Kidney epithelial cell (primary cell): ENCODE measurements around the gene GREM1. TPM values are rescaled to one million over a fixed set of nuclear protein-coding genes. Genes with fewer than 3 reads are reported as not detected.

Experiments used
- DNase-seq: peaks from one replicate; pipeline ENCODE4 v3.0.0-alpha.2; 2010; ENCODE audit warnings: low read depth
- H3K27me3 ChIP-seq: 2 replicates; pipeline ENCODE4 v1.6.0; 2011; ENCODE audit warnings: low read length; ENCODE audit not compliant: control insufficient read depth, insufficient read depth
- H3K36me3 ChIP-seq: 2 replicates; pipeline ENCODE4 v1.5.1; 2011; ENCODE audit warnings: low read length; ENCODE audit not compliant: control insufficient read depth, insufficient read depth
- H3K4me3 ChIP-seq: 2 replicates; pipeline ENCODE4 v1.5.1; 2011; ENCODE audit warnings: low read depth, mild to moderate bottlenecking, control low read depth, low read length
- total RNA-seq: library from RNA; depleted of rRNA; stranded (reverse); fragments of >200 nt; gene quantifications from 2 replicates; pipeline ENCODE4 v1.2.3, GENCODE V29; 2015
- TF ChIP-seq, protein P1 (sequence below): IDR thresholded peaks from 2 replicates; pipeline ENCODE4 v1.5.1; 2011; ENCODE audit warnings: mild to moderate bottlenecking, moderate library complexity, low read length, control low read depth, inconsistent platforms; ENCODE audit not compliant: insufficient read depth, poor library complexity, severe bottlenecking

Gene GREM1
- total RNA-seq, 1 donor from 2014 or later, result 68.4 TPM

DNA sequence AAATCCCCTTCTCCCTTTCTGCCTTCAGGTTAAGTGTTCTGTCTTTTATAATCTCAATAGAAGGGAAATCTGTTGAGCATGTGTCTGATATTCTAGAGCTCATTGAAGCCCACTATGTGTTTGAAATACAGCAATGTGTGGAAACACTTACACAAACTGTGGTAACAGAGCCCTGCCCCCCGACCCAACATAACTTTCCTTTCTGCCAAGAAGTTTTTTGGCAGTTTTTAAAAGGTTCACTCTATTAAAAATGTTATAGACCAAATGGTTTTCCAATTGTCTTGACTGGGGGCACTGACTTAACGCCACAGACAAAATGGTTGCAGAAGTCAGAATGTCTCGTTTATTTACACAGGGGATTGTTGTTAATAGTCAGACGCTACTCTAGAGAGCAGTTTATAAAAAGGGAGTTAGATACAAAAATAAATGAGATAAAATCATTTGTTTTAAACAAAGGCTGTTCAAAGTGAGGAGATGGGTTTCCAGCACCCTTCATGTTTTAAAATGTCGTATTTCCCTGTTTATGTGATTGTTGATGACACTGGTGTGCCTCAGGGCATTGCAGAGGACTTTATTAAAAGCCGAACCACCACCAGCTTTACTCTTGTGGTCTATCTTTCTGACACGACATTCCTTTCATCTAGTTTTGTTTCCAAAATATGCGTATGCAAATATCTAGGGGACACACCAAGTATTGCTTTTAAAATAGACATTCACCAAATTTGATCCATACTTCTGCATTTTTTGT is 26.7 kb upstream of the GREM1 start:
- Histone ChIP-seq H3K4me3 (no peak overlapping the region), H3K36me3 (no peaks in the 10 kb centered on the region), H3K27me3 (no peaks in the 10 kb centered on the region)
- TF ChIP-seq, protein P1, sequence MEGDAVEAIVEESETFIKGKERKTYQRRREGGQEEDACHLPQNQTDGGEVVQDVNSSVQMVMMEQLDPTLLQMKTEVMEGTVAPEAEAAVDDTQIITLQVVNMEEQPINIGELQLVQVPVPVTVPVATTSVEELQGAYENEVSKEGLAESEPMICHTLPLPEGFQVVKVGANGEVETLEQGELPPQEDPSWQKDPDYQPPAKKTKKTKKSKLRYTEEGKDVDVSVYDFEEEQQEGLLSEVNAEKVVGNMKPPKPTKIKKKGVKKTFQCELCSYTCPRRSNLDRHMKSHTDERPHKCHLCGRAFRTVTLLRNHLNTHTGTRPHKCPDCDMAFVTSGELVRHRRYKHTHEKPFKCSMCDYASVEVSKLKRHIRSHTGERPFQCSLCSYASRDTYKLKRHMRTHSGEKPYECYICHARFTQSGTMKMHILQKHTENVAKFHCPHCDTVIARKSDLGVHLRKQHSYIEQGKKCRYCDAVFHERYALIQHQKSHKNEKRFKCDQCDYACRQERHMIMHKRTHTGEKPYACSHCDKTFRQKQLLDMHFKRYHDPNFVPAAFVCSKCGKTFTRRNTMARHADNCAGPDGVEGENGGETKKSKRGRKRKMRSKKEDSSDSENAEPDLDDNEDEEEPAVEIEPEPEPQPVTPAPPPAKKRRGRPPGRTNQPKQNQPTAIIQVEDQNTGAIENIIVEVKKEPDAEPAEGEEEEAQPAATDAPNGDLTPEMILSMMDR, result no peak
- no peak for DNase-seq

DNA sequence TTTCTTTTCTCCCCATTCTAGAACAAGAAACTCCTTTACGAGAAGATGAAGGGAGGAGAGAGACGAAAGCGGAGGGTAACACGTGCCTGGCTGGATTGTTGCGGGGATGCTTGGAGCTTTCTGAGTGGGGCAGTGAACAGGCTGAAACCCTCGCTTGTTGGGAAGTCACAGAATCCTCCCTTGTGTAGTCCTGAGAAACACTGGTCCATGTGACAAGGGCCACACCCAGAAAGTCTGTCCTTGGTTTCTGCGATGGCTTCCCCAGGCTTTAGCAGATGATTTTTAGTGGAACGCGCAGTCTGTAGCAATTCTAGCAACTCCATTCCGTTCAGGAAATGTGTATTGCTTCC is 26.1 kb upstream of the GREM1 start:
- Histone ChIP-seq H3K27me3 (no peaks in the 10 kb centered on the region), H3K36me3 (no peaks in the 10 kb centered on the region), H3K4me3 (no peak overlapping the region)
- no peak for DNase-seq
- TF ChIP-seq, protein P1, result no peak

DNA sequence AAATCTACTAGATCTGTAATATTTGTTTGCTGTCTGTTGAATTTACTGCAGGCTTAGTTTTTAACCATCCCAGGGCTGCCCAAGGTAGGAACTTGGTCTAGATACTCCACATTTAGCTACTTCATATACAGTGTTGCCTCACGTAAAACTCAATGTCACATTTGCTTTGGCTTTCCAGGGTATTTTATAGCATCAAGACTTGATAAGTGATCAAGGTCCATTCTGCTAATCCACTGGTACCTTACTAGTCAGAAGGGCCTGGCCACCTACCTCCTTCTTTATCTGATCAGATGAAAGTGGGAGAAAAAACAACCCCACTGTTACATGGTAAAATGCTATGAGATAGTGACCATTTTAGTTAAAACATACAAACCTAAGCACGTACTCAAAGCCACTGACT is 25.5 kb upstream of the GREM1 start:
- H3K36me3 ChIP-seq, result no peaks in the 10 kb centered on the region
- TF ChIP-seq, protein P1, result no peak
- DNase-seq, result no peak
- H3K27me3 ChIP-seq, result no peaks in the 10 kb centered on the region
- H3K4me3 ChIP-seq, result no peak overlapping the region

DNA sequence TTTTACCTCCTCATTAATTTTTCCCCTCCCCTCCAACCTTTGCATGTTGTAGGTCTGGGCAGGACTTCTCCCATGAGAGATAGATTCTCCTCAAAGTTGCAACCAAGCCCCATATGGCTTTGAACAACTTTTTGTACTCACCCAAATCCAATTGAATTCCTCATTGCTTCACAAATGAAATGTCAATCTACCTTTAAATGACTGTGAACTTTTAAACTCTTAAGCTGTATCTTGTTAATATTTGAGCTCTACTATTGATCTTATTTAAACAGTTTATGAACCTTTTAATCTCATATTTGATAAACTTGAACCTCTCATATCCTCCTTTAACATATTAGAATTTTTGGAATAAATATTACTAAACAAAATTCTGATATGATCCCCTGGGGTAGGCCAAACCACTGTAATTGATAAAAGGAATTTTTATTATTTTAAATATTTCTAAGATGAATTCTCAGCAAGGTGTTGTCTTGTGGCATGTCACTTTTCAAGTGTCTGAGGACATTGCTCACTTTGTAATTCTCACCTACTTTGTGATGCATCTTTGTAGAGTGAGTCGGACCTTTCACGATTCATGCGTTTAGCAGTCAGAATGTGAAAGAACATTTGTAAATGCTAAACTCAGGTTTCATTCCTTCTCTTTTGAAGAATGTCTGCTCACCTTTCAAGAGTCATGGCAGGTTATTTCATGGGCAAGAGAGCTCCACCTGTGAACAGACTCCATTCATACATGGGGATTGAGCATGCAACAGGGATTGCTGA is 23.4 kb upstream of the GREM1 start:
- DNase-seq, result no peak
- TF ChIP-seq, protein P1, result no peak

DNA sequence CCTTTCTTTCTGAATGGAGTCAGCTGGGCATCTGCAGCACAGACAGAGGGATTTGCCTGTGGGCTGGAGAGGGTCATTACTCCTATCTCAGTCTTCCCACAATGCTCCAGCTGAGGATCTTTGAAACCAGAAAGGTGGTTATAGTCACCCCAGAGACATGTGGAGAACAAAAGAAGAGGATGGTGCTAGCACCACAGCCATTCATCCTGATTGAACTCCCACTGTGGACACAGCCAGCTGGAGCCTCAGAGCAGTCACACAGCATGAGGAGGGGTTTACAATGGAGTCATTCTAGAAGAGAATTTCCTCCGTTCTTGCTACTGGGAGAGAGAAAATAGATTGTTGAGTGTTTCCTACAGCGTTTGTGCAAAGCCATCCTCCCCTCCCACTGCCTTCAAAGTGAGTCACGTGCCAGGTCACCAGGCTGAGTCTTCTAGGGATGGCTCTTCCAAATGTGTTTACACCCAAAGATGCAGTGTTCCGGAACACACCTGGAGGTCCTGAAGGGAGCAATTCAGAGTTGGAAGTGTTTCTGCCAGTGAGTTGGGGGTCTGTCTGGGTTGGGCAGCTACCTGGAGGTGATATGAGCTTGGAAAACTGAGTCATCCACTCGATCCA is 18.9 kb upstream of the GREM1 start:
- H3K36me3 ChIP-seq, result no peaks in the 10 kb centered on the region
- no peak overlapping the region for H3K4me3 ChIP-seq
- DNase-seq, result no peak
- no peaks in the 10 kb centered on the region for H3K27me3 ChIP-seq
- TF ChIP-seq, protein P1, result no peak

More for the DNA sequence above, 23.4 kb upstream of the GREM1 start:
- no peaks in the 10 kb centered on the region for H3K36me3 ChIP-seq
- H3K27me3 ChIP-seq, result no peaks in the 10 kb centered on the region
- no peak overlapping the region for H3K4me3 ChIP-seq
